ENCODE results near the gene GRM7.

DNA sequence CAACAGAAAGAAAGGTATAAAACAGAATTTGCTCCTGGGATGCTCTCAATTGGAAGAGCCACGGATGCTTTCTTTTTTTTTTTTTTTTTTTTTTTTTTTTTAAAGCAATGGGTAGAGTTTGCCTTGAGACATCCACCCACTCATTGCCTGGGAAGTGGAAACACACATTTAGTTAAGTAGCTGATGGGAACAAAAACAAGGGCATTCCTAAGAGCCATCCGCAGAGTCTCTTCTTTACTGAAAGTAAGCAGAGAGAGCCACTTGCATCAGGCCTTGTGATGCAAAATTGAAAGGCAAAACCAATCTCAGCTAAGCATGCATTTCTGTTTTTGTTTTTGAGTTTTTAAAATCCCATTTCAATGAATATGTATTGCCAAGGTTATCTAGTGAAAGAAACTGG, 852.8 kb downstream of the GRM7 start:
- TF ChIP-seq, protein P1, sequence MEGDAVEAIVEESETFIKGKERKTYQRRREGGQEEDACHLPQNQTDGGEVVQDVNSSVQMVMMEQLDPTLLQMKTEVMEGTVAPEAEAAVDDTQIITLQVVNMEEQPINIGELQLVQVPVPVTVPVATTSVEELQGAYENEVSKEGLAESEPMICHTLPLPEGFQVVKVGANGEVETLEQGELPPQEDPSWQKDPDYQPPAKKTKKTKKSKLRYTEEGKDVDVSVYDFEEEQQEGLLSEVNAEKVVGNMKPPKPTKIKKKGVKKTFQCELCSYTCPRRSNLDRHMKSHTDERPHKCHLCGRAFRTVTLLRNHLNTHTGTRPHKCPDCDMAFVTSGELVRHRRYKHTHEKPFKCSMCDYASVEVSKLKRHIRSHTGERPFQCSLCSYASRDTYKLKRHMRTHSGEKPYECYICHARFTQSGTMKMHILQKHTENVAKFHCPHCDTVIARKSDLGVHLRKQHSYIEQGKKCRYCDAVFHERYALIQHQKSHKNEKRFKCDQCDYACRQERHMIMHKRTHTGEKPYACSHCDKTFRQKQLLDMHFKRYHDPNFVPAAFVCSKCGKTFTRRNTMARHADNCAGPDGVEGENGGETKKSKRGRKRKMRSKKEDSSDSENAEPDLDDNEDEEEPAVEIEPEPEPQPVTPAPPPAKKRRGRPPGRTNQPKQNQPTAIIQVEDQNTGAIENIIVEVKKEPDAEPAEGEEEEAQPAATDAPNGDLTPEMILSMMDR (conservative IDR thresholded peaks at IDR 0.05 in 1 of 2, IDR thresholded peaks at IDR 0.05 in 1 of 2; ENCODE audit: low read depth in 1 of 2, low read length in 2 of 2), result no peak
- no peak for TF ChIP-seq EZH2 (IDR thresholded peaks at IDR 0.05; ENCODE audit: low read length, missing control alignments)
